ENCODE measurements around the gene CACNA2D2.

Gene CACNA2D2

GRCh38 chr3:50381383-50381782 lies 122.1 kb downstream of the CACNA2D2 start:
- TF ChIP-seq ZFX (IDR thresholded peaks at IDR 0.05): no peak
- no peak overlapping the region for H3K27ac ChIP-seq

GRCh38 chr3:50380405-50381085 lies 122.9 kb downstream of the CACNA2D2 start:
- no peak overlapping the region for H3K27ac ChIP-seq
- no peak for TF ChIP-seq CTCF (conservative IDR thresholded peaks at IDR 0.05)
- no peak for TF ChIP-seq ZFX (IDR thresholded peaks at IDR 0.05)

- TF ChIP-seq CTCF (conservative IDR thresholded peaks at IDR 0.05): no peak
- no peak for TF ChIP-seq ZFX (IDR thresholded peaks at IDR 0.05)
- no peak overlapping the region for H3K27ac ChIP-seq
Observed at GRCh38 chr3:50378757-50379156, 124.7 kb downstream of the CACNA2D2 start.

GRCh38 chr3:50378024-50378423 lies 125.4 kb downstream of the CACNA2D2 start:
- H3K27ac ChIP-seq: no peak overlapping the region
- TF ChIP-seq CTCF (conservative IDR thresholded peaks at IDR 0.05) (no peak), ZFX (IDR thresholded peaks at IDR 0.05) (no peak)

DNA sequence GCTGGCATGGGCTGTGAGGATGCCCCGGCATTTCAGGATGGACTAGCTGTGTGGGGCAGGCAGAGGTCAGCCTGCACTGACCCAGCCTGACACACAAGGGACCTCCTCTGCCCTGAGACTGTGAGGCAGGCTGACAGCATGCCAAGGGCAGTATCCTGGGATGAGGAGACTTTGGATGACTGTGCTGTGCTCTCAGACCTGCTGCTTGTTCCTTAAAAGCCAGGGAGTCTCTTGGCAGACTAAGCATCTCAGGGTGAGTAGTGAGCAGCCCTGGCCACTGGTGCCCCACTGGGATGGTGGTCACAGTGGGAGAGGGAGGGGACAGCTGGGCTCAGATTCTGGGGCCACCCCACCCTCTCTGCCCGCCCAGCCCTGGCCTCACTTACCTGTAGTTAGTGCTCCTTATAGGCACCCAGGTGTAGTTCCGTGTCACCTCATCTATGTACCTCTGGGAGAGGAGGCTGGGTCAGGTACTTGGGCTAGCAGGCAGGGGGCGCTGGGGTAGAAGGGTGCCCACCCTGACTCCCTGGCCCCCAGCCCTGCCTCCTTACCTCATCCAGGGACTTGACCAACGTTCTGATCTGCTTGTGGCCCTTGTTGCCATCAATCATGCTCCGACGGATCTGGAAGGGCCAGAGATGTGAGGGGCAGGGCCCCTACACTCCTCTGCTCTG lies 128.0 kb downstream of the CACNA2D2 start:
- TF ChIP-seq ZFX (IDR thresholded peaks at IDR 0.05) (no peak), CTCF (conservative IDR thresholded peaks at IDR 0.05) (no peak)
- no peak overlapping the region for H3K27ac ChIP-seq

DNA sequence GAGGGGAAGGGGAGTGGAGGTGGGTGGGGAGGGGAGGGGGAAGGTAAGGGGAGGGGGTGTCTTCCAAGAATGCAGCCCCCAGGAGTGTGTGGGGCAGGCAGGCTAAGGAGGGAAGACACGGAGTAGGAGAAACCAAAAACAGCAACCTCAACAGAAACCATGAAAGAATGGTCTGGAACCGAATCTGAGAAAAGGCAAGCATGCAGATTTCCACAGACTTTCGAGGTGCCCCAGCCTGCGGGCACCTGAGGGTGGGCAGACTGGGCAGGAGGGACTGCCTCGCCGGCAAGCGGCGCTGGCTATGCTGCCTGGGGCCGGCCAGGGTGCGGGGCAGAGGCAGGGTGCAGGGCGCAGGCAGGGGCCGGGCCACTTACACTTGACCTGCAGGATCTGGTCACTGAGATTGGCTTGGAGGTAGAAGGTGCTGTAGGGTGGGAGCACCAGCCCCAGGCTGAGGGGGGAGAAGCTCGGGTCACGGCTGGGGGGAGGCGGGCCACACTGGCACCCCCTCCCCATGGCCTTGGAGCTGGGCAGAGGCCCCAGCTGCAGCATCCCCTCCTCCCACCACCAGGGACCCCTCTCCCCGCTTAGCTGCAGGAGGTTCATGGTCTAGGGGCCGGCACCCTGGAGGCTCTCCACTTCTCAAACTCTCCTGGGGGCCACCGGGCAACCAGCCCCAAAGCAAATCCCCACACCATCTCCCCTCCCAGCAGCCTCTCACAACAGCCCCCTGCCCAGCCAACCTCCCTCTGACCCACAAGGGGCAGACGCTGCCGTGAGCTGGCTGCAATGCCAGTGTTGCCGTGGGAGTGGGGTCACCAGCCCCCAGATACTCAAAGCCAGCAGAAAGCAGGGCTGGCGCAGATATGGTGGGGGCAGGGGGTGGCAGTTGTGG lies 128.8 kb downstream of the CACNA2D2 start:
- H3K27ac ChIP-seq: no peak overlapping the region
- TF ChIP-seq ZFX (IDR thresholded peaks at IDR 0.05) (no peak), CTCF (conservative IDR thresholded peaks at IDR 0.05) (no peak)

DNA sequence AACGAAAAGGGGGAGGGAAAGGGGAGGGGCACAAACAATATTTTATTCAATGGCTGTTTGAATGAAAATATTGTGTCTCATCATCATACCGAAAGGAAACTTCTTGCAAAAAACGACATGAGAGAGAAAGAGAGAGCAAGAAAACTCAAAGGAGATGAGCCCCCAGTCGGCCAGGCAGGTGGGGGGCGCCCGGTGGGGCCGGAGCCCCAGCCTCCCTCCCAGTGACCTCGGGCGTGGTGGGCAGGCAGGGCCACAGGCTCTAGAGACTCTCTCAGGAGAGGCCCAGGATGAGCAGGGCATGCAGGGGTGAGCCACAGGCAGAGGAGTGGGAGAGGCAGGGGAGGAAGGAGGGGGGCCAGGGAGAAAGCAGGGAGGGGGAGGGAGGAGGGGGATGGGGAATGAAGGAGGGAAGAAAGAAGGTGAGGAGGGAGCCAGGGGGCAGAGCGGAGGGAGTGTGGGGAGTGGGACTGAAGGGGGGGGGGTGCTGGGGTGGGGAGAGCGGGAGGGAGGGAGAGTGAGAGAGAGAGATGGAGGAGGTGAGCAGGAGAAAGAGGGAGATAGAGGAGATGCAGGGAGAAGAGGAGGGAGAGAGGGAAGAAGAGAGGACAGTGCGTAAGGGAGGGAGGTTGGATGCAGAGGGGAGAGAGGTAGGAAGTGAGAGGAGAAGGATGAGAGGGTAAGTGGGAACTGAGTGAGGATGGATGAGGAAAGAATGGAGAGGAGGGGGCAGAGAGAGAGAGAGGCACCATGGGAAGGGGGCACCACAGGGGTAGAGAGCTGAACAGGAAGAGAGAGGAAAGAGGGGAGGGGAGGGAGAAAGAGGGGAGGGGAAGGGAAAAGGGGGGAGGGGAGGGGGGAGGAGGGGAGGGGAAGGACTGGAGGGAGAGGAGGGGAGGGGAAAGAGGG lies 130.0 kb downstream of the CACNA2D2 start:
- H3K27ac ChIP-seq: no peak overlapping the region
- TF ChIP-seq ZFX (IDR thresholded peaks at IDR 0.05) (no peak), CTCF (conservative IDR thresholded peaks at IDR 0.05) (no peak)
